Suprapubic skin (tissue), 3 donors: ENCODE measurements around the gene URB1.

ENCODE experiments used
- CTCF ChIP-seq, 2 donors: fragments of 200-600 bp in 1 of 2; fragments of 450-650 bp in 1 of 2; sonication (generic) in 1 of 2; IDR thresholded peaks; one replicate each; pipeline ENCODE4 v1.5.1; 2016 to 2019; ENCODE audit warnings: antibody characterized with exemption in 2 of 2, mild to moderate bottlenecking in 1 of 2, moderate library complexity in 1 of 2
- POLR2A ChIP-seq, 2 donors: fragments of 450-650 bp; IDR thresholded peaks; one replicate each; pipeline ENCODE4 v1.6.1; 2017; ENCODE audit warnings: antibody characterized with exemption in 2 of 2, mild to moderate bottlenecking in 2 of 2, moderate library complexity in 2 of 2

DNA sequence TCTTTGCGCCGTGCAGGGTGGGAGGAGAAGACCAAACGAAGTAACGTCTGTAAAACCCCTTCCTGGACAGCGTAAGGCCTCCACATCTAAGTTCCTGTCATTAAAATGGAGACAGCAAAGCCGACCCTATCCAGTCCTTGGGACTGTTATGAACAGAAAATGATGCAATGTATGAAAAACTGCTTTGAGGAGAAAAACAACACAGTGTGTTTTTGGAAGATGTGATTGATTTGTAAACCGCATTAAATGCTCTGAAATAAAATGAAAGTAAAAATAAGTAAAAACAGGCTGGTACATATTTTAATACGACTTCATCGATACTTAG is 827 bp upstream of the URB1 start:
- TF ChIP-seq CTCF (IDR thresholded peaks at IDR 0.05) (no peak), POLR2A (IDR thresholded peaks at IDR 0.05) (no peak)
